Thymus (tissue), 14 donors: ENCODE measurements around the gene ELL2. TPM values are rescaled to one million over a fixed set of nuclear protein-coding genes. Genes with fewer than 3 reads are reported as not detected.

ENCODE experiments used
- DNase-seq, 9 donors: peaks; one replicate each; pipeline ENCODE4 v3.0.0-alpha.2; 2013; ENCODE audit warnings: low spot score in 9 of 9, low read depth in 6 of 9, missing footprints in 1 of 9
- H3K27ac ChIP-seq, 2 donors: one replicate each; pipeline ENCODE4 v1.5.1; 2013; ENCODE audit warnings: control low read depth in 1 of 2, low read depth in 1 of 2, low read length in 1 of 2, mild to moderate bottlenecking in 1 of 2, moderate library complexity in 1 of 2
- H3K27me3 ChIP-seq, 2 donors: one replicate each; pipeline ENCODE4 v1.5.1; 2013; ENCODE audit warnings: low read length in 1 of 2; ENCODE audit not compliant: control insufficient read depth in 2 of 2, insufficient read depth in 1 of 2
- H3K36me3 ChIP-seq, 2 donors: one replicate each; pipeline ENCODE4 v1.5.1; 2013; ENCODE audit warnings: low read length in 1 of 2, mild to moderate bottlenecking in 1 of 2, moderate library complexity in 1 of 2; ENCODE audit not compliant: control insufficient read depth in 2 of 2, insufficient read depth in 2 of 2
- H3K4me1 ChIP-seq, 2 donors: one replicate each; pipeline ENCODE4 v1.5.1; 2013; ENCODE audit warnings: low read length in 2 of 2; ENCODE audit not compliant: control insufficient read depth in 2 of 2, insufficient read depth in 2 of 2
- H3K4me3 ChIP-seq, 2 donors: one replicate each; pipeline ENCODE4 v1.5.1; 2013; ENCODE audit warnings: low read length in 2 of 2, control low read depth in 1 of 2, mild to moderate bottlenecking in 1 of 2
- H3K9me3 ChIP-seq, 2 donors: one replicate each; pipeline ENCODE4 v1.5.1; 2013; ENCODE audit warnings: low read length in 1 of 2, mild to moderate bottlenecking in 1 of 2; ENCODE audit not compliant: control insufficient read depth in 2 of 2, insufficient read depth in 1 of 2
- WGBS: extraction: QIAGEN DNeasy Blood & Tissue Kit; methylation state at CpG from one replicate; pipeline ENCODE4 v1.1.7; 2013; 5-methylcytosine and 5-hydroxymethylcytosine counted together
- long read RNA-seq, 10 donors: transcript quantifications; one replicate each; lab custom pipeline, GENCODE V29; 2026
- polyA plus RNA-seq: library from polyadenylated mRNA; stranded (reverse); fragments of 200-250 nt; gene quantifications from one replicate; pipeline ENCODE4 v1.2.3, GENCODE V29; 2013
- total RNA-seq: library from RNA; stranded (reverse); fragments of 120-200 nt; gene quantifications from one replicate; pipeline ENCODE4 v1.2.4, GENCODE V29; 2013
- donor health status: healthy.

ELL2 gene
- 9.3 TPM for total RNA-seq
- 22.5 TPM for polyA plus RNA-seq
- long read RNA-seq, donor 1, result 0 reads
- long read RNA-seq, donor 2, result 0 reads
- long read RNA-seq, donor 3, full-length matches to known transcripts, result 2 of 2 reads
- long read RNA-seq, donor 3, partial matches to known transcripts, result 0 of 2 reads
- long read RNA-seq, donor 3, other reads (novel, unspliced or antisense), result 0 of 2 reads
- long read RNA-seq, donor 4, result 0 reads
- long read RNA-seq, donor 5, partial matches to known transcripts, result 0 of 3 reads
- long read RNA-seq, donor 5, other reads (novel, unspliced or antisense), result 0 of 3 reads
- long read RNA-seq, donor 6, full-length matches to known transcripts, result 2 of 2 reads
- long read RNA-seq, donor 6, partial matches to known transcripts, result 0 of 2 reads
- long read RNA-seq, donor 6, other reads (novel, unspliced or antisense), result 0 of 2 reads
- long read RNA-seq, donor 7, full-length matches to known transcripts, result 1 of 1 reads
- long read RNA-seq, donor 7, partial matches to known transcripts, result 0 of 1 reads
- long read RNA-seq, donor 7, other reads (novel, unspliced or antisense), result 0 of 1 reads
- long read RNA-seq, donor 8, result 0 reads
- long read RNA-seq, donor 9, full-length matches to known transcripts, result 2 of 2 reads
- long read RNA-seq, donor 9, partial matches to known transcripts, result 0 of 2 reads
- long read RNA-seq, donor 9, other reads (novel, unspliced or antisense), result 0 of 2 reads
- long read RNA-seq, donor 10, full-length matches to known transcripts, result 2 of 2 reads
- long read RNA-seq, donor 10, partial matches to known transcripts, result 0 of 2 reads
- long read RNA-seq, donor 10, other reads (novel, unspliced or antisense), result 0 of 2 reads

GRCh38 chr5:95961617-95962474, at the start of gene ELL2:
Gene ELL2, minus strand, starts transcription at chr5:95961851. Its CDS starts 130 bp downstream, at chr5:95961721.
- Histone ChIP-seq H3K27me3 (peaks cover 11 to 17% of the 10 kb centered on the region in 2 donors), H3K9me3 (no peaks in the 10 kb centered on the region), H3K4me1 (peaks cover 6 to 36% of the 10 kb centered on the region in 2 donors), H3K36me3 (no peaks in the 10 kb centered on the region), H3K4me3 (peak within 1 kb of the TSS; percentile 66 to 71), H3K27ac (peak within 1 kb of the TSS; percentile 63 to 86)
- WGBS, result 2% methylated on average over 63 of the region's 63 CpGs
- DNase-seq, result peak; percentile 69 to 95 (median 84)

DNA sequence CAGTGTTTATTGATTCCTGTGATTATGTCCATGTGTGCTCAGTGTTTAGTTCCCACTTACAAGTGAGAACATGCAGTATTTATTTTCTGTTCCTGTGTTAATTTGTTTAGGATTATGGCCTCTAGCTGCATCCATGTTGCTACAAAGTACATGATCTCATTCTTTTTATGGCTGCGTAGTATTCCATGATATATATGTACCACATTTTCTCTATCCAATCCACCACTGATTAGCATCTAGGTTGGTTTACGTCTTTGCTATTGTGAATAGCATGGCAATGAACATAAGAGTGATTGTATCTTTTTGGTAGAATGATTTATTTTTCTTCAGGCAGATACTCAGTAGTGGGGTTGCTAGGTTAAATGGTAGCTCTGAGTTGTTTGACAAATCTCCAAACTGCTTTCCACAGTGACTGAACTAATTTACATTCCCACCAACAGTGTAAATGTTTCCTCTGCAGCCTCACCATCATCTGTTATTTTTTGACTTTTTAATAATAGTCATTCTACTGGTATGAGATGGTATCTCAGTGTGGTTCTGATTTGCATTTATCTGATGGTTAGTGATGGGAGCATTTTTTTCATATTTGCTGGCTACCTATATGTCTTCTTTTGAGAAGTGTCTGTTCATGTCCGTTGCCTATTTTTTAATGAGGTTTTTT, 47.5 kb upstream of the ELL2 start:
- no peak for DNase-seq
- WGBS, result 98% methylated on average over 3 of the region's 3 CpGs
- H3K4me1 ChIP-seq, result no peaks in the 10 kb centered on the region
- H3K27me3 ChIP-seq, result no peaks in the 10 kb centered on the region
- no peak overlapping the region for H3K27ac ChIP-seq
- H3K4me3 ChIP-seq, result no peak overlapping the region
- H3K36me3 ChIP-seq, result no peaks in the 10 kb centered on the region
- no peaks in the 10 kb centered on the region for H3K9me3 ChIP-seq

- no peak for DNase-seq
- no peaks in the 10 kb centered on the region for H3K36me3 ChIP-seq
- H3K27me3 ChIP-seq, result no peaks in the 10 kb centered on the region
- WGBS, result 97% methylated on average over 1 of the region's 1 CpG
- no peaks in the 10 kb centered on the region for H3K4me1 ChIP-seq
- no peaks in the 10 kb centered on the region for H3K9me3 ChIP-seq
- H3K4me3 ChIP-seq, result no peak overlapping the region
- H3K27ac ChIP-seq, result no peak overlapping the region
Measured at GRCh38 chr5:96008487-96008886, 46.8 kb upstream of the ELL2 start.

DNA sequence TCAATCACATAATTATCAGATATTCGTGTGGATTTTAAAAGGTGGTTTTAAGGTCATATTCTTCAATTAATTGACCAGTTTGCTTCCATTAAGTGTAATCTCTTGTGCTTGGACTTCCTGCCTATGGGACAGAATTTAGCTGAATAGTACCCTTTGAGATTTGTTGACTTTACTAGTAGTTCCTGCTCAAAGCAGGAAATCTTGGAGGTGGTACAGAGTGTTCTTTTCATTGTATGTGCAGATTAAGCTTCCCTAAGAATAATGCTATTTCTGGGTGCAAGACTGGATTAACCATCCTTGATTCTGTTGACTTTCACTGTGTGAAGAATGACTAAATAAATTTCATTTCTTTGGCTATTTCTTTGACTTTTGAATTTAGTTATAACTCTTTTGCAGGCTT, 45.4 kb upstream of the ELL2 start:
- DNase-seq, result no peak
- no peak overlapping the region for H3K27ac ChIP-seq
- WGBS, result 86% methylated on average over 1 of the region's 1 CpG

GRCh38 chr5:96006291-96006690, 44.6 kb upstream of the ELL2 start:
- 95% methylated on average over 3 of the region's 3 CpGs for WGBS
- Histone ChIP-seq H3K27me3 (no peaks in the 10 kb centered on the region), H3K4me3 (no peak overlapping the region), H3K9me3 (no peaks in the 10 kb centered on the region), H3K4me1 (no peaks in the 10 kb centered on the region), H3K36me3 (no peaks in the 10 kb centered on the region), H3K27ac (no peak overlapping the region)
- no peak for DNase-seq

More for the DNA sequence above, 45.4 kb upstream of the ELL2 start:
- no peaks in the 10 kb centered on the region for H3K27me3 ChIP-seq
- no peak overlapping the region for H3K4me3 ChIP-seq
- H3K9me3 ChIP-seq, result no peaks in the 10 kb centered on the region
- H3K36me3 ChIP-seq, result no peaks in the 10 kb centered on the region
- no peaks in the 10 kb centered on the region for H3K4me1 ChIP-seq

DNA sequence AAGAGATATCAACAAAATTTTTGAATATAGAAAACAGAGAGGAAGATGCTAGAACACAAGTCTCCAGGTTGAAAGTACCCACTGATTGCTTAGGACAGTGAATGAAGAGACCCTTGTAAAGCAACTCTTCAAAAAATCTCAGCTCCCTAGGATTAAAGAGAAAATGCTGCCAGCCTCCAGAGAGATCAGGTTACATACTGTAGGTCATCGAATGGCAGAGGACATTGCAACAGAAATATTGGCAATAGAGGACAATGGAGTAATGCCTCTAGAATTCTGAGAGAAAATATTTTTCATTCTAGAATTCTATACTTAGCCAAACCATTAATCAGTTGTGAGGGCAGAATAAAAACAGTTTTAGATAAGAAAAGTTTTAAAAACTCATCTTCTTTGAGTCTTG, 43.1 kb upstream of the ELL2 start:
- H3K36me3 ChIP-seq, result no peaks in the 10 kb centered on the region
- H3K27ac ChIP-seq, result no peak overlapping the region
- no peaks in the 10 kb centered on the region for H3K27me3 ChIP-seq
- no peak overlapping the region for H3K4me3 ChIP-seq
- H3K9me3 ChIP-seq, result no peaks in the 10 kb centered on the region
- 97% methylated on average over 1 of the region's 1 CpG for WGBS
- no peak for DNase-seq
- no peaks in the 10 kb centered on the region for H3K4me1 ChIP-seq

GRCh38 chr5:96004087-96004486, 42.4 kb upstream of the ELL2 start:
- no peak overlapping the region for H3K27ac ChIP-seq
- no peak overlapping the region for H3K4me3 ChIP-seq
- no peaks in the 10 kb centered on the region for H3K27me3 ChIP-seq
- no peaks in the 10 kb centered on the region for H3K4me1 ChIP-seq
- H3K36me3 ChIP-seq, result no peaks in the 10 kb centered on the region
- H3K9me3 ChIP-seq, result no peaks in the 10 kb centered on the region
- no peak for DNase-seq

DNA sequence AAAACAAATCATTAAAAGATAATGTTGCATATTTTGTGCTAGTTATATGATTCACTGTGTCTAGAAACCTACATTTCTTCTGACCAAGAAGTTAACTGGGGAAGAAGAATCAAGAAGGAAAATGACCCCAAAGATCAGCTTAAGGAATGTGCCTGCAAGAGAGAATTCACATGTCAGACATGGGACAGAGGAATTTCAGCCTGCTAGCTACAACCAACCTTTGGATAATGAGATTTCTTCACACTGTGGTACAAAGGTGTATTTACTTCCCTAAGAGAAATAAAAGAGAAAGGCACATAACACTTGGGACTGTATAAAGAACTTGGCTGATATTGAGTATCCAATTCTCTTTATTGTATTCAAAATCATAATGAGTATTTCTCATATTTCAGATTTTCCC, 39.6 kb upstream of the ELL2 start:
- Histone ChIP-seq H3K27me3 (no peaks in the 10 kb centered on the region), H3K36me3 (no peaks in the 10 kb centered on the region), H3K4me1 (no peaks in the 10 kb centered on the region), H3K27ac (no peak overlapping the region), H3K4me3 (no peak overlapping the region), H3K9me3 (no peaks in the 10 kb centered on the region)
- DNase-seq, result no peak
